HepG2 (cell line): ENCODE data around the gene POU2AF2. TPM values are rescaled to one million over a fixed set of nuclear protein-coding genes. Genes with fewer than 3 reads are reported as not detected.
A peak's percentile ranks its signal among the peaks of the same experiment; 100 is the strongest.

Experiments used
- NCOA2 ChIP-seq: sonication (generic); formaldehyde crosslinking; IDR thresholded peaks from 2 replicates; pipeline ENCODE4 v1.8.0; 2022; ENCODE audit warnings: inconsistent platforms
- NFYB ChIP-seq: sonication (generic); formaldehyde crosslinking; IDR thresholded peaks from 2 replicates; pipeline ENCODE4 v1.4.0; 2020; ENCODE audit warnings: missing genetic modification reagents
- SP140L ChIP-seq: sonication (generic); formaldehyde crosslinking; IDR thresholded peaks from 2 replicates; pipeline ENCODE4 v1.4.0; 2020; ENCODE audit warnings: missing genetic modification reagents, borderline replicate concordance
- THRA ChIP-seq: sonication (generic); formaldehyde crosslinking; IDR thresholded peaks from 2 replicates; pipeline ENCODE4 v1.4.0; 2020; ENCODE audit warnings: missing genetic modification reagents, borderline replicate concordance
- TMF1 ChIP-seq: sonication (generic); formaldehyde crosslinking; IDR thresholded peaks from 2 replicates; pipeline ENCODE4 v1.8.1; 2022; ENCODE audit warnings: low read depth, missing genetic modification reagents
- ZBTB1 ChIP-seq: sonication (generic); formaldehyde crosslinking; IDR thresholded peaks from 2 replicates; pipeline ENCODE4 v1.4.0; 2020; ENCODE audit warnings: missing genetic modification reagents, borderline replicate concordance
- ZNF256 ChIP-seq: sonication (generic); formaldehyde crosslinking; conservative IDR thresholded peaks from 2 replicates; pipeline ENCODE4 v1.4.0; 2020; ENCODE audit warnings: missing genetic modification reagents
- polyA plus RNA-seq, 8 experiments: library from polyadenylated mRNA; depleted of rRNA in 3 of 8; stranded (reverse) in 7 of 8; unstranded in 1 of 8; fragments of >200 nt; fragmentation: Illumina TruSeq in 4 of 8; extraction: Trizol in 4 of 8; gene quantifications; 2 replicates each; pipeline versions ENCODE4 v1.2.1 to v1.2.3, GENCODE V29; 2011 to 2016; ENCODE audit warnings: low read depth in 4 of 8, missing spikeins in 1 of 8, mixed read lengths in 1 of 8; ENCODE audit not compliant: insufficient read depth in 1 of 8
- total RNA-seq, 5 experiments: library from RNA; depleted of rRNA; stranded (reverse); fragments of >200 nt; fragmentation: Illumina TruSeq; extraction: Trizol; gene quantifications; 2 replicates each; pipeline ENCODE4 v1.2.3, GENCODE V29; 2016; ENCODE audit warnings: low read depth in 1 of 5
- TF ChIP-seq, protein P1 (sequence below): sonication (generic); formaldehyde crosslinking; conservative IDR thresholded peaks from 2 replicates; pipeline ENCODE4 v1.4.0; 2020; ENCODE audit warnings: mild to moderate bottlenecking, missing genetic modification reagents, moderate library complexity
- TF ChIP-seq, protein P2 (sequence below): sonication (generic); formaldehyde crosslinking; IDR thresholded peaks from 2 replicates; pipeline ENCODE4 v1.5.1; 2020; ENCODE audit warnings: mild to moderate bottlenecking, missing genetic modification reagents, borderline replicate concordance
- TF ChIP-seq, protein P3 (sequence below): IDR thresholded peaks from 2 replicates; pipeline ENCODE4 v1.6.1; 2016; ENCODE audit warnings: low read depth, missing genetic modification reagents, missing compliant biosample characterization

POU2AF2 gene
- total and polyA plus RNA-seq, 2 of the 13 experiments (the other 11 are each of a cell fraction or from before 2014, with no cell fraction given), result 0.11 TPM; not detected in 1

DNA sequence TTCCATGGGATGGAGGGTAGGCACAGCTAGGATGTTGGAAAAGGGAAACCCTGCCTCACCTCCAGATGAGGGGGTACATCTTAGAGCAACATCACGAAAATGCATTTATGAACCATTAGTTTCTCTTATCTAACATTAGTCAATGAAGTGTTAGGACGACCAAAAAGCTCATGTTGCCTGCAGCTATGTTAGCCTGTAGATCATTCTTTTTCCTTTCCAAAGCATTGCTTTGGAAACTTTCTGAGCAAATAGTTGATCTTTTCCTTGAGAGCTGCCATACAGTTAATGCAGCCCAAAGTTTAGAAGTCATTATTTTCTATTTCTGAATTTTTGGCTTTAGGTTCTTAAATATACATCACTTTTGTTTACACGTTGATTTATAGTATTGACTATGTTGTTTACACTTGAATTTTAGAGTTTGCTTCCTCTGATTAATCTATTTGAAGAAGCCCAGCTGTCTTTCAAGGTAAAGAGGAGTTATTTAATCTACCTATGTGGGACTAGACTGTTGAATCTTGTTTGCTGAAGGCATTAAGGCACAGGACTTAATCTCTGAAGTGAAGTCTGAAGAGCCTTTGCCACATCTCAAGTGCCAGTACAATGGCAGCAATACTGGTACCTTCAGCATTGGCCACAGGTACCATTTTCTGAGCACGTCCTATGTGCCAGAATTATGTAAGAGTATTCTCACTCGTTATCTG lies 63.8 kb downstream of the POU2AF2 start (continued):
- TF ChIP-seq, protein P1, sequence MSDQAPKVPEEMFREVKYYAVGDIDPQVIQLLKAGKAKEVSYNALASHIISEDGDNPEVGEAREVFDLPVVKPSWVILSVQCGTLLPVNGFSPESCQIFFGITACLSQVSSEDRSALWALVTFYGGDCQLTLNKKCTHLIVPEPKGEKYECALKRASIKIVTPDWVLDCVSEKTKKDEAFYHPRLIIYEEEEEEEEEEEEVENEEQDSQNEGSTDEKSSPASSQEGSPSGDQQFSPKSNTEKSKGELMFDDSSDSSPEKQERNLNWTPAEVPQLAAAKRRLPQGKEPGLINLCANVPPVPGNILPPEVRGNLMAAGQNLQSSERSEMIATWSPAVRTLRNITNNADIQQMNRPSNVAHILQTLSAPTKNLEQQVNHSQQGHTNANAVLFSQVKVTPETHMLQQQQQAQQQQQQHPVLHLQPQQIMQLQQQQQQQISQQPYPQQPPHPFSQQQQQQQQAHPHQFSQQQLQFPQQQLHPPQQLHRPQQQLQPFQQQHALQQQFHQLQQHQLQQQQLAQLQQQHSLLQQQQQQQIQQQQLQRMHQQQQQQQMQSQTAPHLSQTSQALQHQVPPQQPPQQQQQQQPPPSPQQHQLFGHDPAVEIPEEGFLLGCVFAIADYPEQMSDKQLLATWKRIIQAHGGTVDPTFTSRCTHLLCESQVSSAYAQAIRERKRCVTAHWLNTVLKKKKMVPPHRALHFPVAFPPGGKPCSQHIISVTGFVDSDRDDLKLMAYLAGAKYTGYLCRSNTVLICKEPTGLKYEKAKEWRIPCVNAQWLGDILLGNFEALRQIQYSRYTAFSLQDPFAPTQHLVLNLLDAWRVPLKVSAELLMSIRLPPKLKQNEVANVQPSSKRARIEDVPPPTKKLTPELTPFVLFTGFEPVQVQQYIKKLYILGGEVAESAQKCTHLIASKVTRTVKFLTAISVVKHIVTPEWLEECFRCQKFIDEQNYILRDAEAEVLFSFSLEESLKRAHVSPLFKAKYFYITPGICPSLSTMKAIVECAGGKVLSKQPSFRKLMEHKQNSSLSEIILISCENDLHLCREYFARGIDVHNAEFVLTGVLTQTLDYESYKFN (CRISPR knock-in tag), result peak; percentile 36; the same call in 1 of the 2 replicates
- no peak for TF ChIP-seq NFYB (CRISPR knock-in tag)
- TF ChIP-seq NCOA2 (CRISPR knock-in tag), result 0 out of 2 replicates have a peak, but pooled peaks have one; percentile 41
- TF ChIP-seq, protein P2, sequence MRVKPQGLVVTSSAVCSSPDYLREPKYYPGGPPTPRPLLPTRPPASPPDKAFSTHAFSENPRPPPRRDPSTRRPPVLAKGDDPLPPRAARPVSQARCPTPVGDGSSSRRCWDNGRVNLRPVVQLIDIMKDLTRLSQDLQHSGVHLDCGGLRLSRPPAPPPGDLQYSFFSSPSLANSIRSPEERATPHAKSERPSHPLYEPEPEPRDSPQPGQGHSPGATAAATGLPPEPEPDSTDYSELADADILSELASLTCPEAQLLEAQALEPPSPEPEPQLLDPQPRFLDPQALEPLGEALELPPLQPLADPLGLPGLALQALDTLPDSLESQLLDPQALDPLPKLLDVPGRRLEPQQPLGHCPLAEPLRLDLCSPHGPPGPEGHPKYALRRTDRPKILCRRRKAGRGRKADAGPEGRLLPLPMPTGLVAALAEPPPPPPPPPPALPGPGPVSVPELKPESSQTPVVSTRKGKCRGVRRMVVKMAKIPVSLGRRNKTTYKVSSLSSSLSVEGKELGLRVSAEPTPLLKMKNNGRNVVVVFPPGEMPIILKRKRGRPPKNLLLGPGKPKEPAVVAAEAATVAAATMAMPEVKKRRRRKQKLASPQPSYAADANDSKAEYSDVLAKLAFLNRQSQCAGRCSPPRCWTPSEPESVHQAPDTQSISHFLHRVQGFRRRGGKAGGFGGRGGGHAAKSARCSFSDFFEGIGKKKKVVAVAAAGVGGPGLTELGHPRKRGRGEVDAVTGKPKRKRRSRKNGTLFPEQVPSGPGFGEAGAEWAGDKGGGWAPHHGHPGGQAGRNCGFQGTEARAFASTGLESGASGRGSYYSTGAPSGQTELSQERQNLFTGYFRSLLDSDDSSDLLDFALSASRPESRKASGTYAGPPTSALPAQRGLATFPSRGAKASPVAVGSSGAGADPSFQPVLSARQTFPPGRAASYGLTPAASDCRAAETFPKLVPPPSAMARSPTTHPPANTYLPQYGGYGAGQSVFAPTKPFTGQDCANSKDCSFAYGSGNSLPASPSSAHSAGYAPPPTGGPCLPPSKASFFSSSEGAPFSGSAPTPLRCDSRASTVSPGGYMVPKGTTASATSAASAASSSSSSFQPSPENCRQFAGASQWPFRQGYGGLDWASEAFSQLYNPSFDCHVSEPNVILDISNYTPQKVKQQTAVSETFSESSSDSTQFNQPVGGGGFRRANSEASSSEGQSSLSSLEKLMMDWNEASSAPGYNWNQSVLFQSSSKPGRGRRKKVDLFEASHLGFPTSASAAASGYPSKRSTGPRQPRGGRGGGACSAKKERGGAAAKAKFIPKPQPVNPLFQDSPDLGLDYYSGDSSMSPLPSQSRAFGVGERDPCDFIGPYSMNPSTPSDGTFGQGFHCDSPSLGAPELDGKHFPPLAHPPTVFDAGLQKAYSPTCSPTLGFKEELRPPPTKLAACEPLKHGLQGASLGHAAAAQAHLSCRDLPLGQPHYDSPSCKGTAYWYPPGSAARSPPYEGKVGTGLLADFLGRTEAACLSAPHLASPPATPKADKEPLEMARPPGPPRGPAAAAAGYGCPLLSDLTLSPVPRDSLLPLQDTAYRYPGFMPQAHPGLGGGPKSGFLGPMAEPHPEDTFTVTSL, result peak; percentile 42; the same call in 1 of the 2 replicates
- TF ChIP-seq TMF1, result no peak
- no peak for TF ChIP-seq ZNF256 (CRISPR knock-in tag)
- TF ChIP-seq ZBTB1 (CRISPR knock-in tag), result no peak
- TF ChIP-seq, protein P3, sequence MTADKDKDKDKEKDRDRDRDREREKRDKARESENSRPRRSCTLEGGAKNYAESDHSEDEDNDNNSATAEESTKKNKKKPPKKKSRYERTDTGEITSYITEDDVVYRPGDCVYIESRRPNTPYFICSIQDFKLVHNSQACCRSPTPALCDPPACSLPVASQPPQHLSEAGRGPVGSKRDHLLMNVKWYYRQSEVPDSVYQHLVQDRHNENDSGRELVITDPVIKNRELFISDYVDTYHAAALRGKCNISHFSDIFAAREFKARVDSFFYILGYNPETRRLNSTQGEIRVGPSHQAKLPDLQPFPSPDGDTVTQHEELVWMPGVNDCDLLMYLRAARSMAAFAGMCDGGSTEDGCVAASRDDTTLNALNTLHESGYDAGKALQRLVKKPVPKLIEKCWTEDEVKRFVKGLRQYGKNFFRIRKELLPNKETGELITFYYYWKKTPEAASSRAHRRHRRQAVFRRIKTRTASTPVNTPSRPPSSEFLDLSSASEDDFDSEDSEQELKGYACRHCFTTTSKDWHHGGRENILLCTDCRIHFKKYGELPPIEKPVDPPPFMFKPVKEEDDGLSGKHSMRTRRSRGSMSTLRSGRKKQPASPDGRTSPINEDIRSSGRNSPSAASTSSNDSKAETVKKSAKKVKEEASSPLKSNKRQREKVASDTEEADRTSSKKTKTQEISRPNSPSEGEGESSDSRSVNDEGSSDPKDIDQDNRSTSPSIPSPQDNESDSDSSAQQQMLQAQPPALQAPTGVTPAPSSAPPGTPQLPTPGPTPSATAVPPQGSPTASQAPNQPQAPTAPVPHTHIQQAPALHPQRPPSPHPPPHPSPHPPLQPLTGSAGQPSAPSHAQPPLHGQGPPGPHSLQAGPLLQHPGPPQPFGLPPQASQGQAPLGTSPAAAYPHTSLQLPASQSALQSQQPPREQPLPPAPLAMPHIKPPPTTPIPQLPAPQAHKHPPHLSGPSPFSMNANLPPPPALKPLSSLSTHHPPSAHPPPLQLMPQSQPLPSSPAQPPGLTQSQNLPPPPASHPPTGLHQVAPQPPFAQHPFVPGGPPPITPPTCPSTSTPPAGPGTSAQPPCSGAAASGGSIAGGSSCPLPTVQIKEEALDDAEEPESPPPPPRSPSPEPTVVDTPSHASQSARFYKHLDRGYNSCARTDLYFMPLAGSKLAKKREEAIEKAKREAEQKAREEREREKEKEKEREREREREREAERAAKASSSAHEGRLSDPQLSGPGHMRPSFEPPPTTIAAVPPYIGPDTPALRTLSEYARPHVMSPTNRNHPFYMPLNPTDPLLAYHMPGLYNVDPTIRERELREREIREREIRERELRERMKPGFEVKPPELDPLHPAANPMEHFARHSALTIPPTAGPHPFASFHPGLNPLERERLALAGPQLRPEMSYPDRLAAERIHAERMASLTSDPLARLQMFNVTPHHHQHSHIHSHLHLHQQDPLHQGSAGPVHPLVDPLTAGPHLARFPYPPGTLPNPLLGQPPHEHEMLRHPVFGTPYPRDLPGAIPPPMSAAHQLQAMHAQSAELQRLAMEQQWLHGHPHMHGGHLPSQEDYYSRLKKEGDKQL (CRISPR knock-in tag), result peak; percentile 71; the same call in 1 of the 2 replicates
- TF ChIP-seq THRA (CRISPR knock-in tag), result no peak
- no peak for TF ChIP-seq SP140L (CRISPR knock-in tag)
